NCI-H510A treated with DMSO at 0.1 percent for 48 hours (cell line): ENCODE data around the gene C22orf42.
A peak's percentile ranks its signal among the peaks of the same experiment; 100 is the strongest.
"Not testable (repeated sequence)": the region's sequence is repeated elsewhere in the genome, so short reads cannot be mapped to it uniquely, and the experiment has no call there.

Experiments used
- DNase-seq: peaks from one replicate; lab custom pipeline; 2025; lab: John Stamatoyannopoulos, UW

C22orf42 gene

DNA sequence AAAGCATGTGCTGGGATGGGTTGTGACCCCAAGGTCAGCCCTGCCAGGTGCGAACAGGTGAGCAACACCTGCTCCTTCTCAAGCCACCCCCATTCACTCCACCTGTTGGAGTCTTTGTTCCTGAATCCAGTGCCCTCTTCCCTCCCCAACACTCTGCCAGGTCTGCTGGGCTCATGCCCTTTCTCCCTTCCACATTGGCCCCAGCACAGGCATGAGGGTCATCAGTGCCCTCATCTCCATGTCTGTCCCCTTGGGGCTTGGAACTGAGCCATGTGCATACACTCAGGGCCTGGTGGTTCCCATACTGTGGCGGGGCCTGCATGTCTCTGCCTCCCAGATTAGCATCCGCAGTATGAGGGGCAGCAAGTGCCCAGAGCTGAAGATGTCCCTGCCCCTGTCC, 26.7 kb upstream of the C22orf42 start:
- no peak for DNase-seq

- DNase-seq, result no peak
These were observed 24.5 kb upstream of the C22orf42 start for GRCh38 chr22:32183625-32184024.

GRCh38 chr22:32181043-32181442, 21.9 kb upstream of the C22orf42 start:
- no peak for DNase-seq

DNA sequence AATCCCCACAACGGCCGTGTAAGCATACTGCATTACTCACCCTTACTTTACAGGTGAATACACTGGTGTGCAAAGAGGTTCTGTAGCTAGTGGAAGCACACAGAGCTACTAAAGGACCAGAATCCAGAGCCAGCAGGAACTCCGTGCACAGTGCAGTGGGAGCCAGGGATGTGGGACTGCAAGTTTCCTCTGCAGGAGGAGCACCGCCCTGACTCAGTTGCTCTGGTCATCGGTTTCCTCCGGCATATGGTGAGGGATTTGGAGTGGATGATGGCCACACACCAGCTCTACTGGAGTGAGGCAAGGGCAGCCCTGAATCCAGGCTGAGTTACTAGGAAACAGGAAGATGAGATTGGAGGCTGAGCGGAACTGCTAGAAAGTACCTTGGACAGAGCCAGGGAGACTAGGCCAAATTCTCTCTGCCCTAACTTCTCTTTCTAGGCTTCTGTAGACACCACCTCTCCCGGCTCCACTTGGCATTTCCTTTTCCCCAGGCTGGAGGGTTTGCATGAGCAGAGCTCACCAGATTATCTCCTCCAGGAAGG, 18.2 kb upstream of the C22orf42 start:
- DNase-seq, result no peak

DNA sequence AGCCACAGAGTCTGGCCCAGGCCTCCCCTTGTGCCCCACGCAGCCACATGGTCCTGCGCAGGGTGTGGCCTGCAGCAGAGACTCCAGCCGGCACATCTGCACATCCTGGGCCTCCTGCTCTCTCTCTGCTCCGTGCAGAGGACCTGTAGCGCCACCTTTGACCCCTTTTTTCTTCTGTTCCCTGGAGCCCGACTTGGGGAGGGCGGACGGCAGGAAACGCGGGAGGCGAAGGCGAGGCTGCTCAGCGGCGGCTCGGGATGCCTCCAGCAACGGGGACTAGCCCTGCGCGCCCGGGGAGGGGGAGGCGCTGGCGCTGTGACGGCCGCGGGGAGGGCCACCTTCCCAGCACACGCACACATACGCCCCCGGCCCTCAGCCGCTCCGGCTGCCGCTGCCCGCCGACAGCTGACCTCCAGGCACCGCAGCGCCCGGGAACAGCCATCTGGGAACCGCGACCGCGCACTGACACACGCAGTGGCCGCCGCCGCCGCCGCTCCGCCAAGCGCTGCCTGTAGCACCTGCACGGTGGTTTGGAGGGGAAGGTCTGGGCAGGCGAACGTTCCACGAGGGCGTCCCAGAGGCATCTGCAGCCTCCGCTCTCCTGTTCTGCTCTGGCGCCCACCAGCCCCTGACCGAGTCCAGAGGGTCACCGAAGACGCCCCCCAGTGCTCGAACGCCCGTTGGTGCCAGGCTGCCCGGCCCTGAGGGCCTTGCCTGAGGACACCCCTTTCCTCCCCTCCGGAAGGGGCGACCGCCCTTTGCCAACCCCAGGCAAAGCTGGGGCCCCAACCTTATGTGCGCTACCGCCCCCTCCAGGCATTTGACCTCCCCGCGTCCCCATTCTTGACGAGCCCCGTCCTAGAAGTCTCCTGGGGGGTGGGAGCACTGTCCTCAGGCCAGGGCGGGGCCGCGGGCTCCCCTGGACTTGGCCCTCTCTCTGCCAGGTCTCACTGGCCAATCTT, 16.9 kb upstream of the C22orf42 start:
- DNase-seq, result no peak

GRCh38 chr22:32175115-32175514, 16.0 kb upstream of the C22orf42 start:
- no peak for DNase-seq

- DNase-seq, result no peak
These were observed 6.6 kb upstream of the C22orf42 start for GRCh38 chr22:32165681-32166080.

DNA sequence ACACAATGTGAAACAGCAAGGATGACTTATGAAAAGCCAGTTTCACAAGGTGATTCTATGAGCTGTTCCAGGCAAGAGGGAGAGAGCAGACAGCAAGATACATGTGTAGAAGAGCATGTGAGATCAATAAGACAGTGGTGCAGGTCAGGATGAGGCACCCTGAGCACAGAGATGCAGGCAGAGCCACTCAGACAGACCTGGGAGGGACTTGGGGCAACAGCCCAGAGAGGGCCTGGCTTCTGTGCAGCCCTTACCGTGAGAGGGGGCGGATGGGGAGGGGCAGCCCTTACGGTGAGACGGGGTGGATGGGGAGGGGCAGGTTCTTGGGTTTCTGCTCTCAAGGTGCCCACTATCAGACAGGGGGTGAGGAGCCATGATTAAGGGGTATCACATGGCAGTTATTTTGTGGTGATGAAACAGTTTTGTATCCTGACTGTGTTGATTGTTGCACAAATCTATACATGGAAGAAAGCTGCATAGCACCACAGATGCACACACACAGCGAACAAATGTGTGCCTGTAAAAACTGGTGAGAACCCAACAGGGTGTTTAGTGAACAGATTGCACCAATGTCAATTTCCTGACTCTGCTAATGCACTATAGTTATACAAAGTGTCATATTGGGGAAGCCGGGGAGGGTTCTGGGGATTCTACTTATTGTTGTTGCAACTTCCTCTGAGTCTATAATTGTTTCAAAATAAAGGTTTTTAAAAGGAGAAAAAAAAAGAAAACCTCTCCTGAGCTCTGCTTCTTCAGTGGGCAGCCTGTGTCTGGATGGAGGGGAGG, 5.2 kb upstream of the C22orf42 start:
- DNase-seq, result no peak

DNA sequence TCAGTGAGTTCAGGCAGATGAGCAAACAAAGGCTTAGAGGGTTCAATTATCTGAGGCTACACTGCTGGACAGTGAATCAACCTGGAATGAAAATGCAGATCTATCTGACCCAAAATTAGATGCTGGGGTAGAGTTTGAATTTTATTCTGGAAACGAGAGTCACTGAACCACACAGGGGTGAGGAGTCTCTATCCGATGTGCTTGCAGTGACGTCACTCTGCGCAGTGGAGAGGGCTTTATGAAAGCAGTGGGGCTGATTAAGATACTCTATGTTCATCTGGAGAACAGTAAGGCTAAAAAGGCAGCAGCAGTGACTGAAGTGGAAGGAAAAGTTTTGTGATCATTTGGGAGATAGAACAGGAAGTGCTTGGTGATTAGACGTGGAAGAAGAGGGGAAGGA, 1.3 kb upstream of the C22orf42 start:
- not testable (repeated sequence) for DNase-seq

GRCh38 chr22:32157632-32158031, 1.5 kb downstream of the C22orf42 start:
- DNase-seq, result not testable (repeated sequence)

DNA sequence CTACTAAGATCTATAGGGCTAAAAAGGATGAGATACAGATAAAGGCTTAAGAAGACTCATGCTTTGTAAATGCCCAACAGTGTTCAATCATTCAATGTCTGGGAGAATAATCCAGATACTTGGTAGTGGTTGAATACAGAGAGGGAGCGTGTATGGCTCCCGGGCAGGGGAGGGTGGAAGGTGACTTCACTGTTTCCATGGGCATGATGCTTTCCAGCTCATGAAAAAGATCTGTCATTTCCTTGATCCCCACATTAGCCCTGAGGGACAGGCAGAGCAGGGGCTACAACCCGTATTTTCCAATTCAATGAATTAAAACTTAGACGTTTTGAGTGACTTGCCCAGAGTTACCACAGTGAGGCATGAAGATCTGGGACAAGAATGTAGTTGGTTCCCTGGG, 4.4 kb downstream of the C22orf42 start:
- not testable (repeated sequence) for DNase-seq

DNA sequence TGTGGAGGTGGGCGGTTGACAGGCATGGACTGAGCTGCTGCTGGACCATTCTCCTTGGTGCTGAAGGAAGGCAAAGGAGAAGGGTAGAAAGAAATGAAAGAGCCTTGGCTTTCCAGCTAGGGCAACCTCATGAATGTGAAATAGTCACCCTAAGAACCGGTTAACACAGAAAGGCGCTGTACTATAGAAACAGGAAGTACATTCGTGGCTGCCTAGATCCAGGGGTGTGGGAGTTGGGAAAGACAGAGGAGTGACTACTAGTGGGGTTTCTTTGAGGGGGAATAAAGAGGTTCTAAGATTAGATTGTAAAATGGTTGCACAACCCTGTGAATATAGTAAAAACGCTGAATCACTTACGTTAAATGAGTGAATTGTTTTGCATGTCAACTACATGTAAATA, 7.5 kb downstream of the C22orf42 start:
- DNase-seq, result not testable (repeated sequence)

GRCh38 chr22:32150647-32151046, 8.5 kb downstream of the C22orf42 start:
- DNase-seq, result not testable (repeated sequence)

GRCh38 chr22:32148372-32148771, 10.7 kb downstream of the C22orf42 start:
- not testable (repeated sequence) for DNase-seq

GRCh38 chr22:32147128-32147527, 12.0 kb downstream of the C22orf42 start:
- not testable (repeated sequence) for DNase-seq

GRCh38 chr22:32144496-32145274, 14.4 kb downstream of the C22orf42 start:
- no peak for DNase-seq

DNA sequence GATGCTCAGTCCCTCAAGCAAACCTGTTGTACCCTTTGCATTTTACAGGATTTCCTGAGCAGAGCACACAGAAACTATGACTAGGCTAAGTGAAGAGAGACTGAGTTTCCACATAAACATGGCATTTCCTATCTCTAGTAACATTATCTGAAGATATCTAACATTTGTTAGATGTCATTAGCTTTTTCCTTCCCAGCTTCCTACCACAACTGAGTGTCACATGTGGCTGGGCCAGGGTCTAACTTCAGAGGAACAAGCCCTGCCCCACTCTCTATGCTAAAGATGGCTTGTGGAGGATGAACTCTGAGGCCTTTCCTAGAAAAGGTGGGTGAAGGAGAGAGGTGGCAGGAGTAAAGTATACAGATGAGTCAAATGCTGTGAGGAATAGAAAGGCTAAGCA, 16.5 kb downstream of the C22orf42 start:
- DNase-seq, result no peak

- not testable (repeated sequence) for DNase-seq
These were observed 18.4 kb downstream of the C22orf42 start for GRCh38 chr22:32140688-32141087.

- not testable (repeated sequence) for DNase-seq
These were observed 20.5 kb downstream of the C22orf42 start for GRCh38 chr22:32138576-32138975.

- peak; percentile 2 for DNase-seq
These were observed 21.3 kb downstream of the C22orf42 start for GRCh38 chr22:32137731-32138324.

DNA sequence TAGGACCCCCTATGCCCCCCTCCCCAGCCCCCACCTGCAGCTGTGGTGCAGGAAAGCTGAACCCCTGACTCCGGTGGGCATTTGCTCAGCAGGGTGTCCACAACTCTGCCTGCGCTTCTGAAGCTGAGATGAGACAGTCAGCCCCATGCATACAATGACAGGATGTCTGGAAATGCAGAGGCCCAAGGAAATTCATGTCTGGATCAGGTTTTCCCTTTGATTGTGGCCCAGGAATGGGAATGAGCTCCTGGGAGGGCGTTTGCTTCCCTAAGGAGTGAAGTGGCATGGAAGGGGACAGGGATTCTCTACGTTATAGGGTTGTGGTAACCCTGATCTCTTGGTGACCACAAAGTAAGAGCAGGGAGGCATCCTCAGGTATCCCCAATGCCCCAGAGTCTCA, 22.2 kb downstream of the C22orf42 start:
- DNase-seq, result not testable (repeated sequence)
